Stimulated activated CD4-positive, alpha-beta T cell treated with anti-CD3 and anti-CD28 coated beads, Interleukin-15, amount 100 ng/mL, for 1 hour (primary cell): ENCODE measurements around the gene C10orf90.

ENCODE experiments used
- DNase-seq, 2 donors: peaks; one replicate each; pipeline ENCODE4 v3.0.0-alpha.2; 2020; ENCODE audit warnings: low read depth in 1 of 2, low spot score in 1 of 2

C10orf90 gene

DNA sequence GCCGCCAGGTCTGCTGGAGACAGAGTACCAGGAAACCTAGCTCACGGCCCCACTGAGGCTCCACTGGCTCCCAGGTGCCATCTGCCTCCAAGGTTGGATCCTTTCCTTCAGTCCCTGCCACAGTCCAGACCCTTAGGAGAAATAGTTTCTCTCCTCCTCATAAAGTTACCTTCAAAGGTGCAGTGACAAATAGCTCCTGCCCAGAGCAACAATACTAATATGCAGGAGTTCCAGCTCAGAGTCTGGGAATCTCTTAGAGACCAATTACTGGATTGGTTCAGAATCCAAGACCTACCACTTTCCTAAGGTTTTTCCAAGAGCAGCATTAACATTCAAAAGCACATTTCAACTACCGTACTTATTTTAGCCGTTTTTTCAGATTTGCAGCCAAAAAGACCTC, 241.2 kb downstream of the C10orf90 start:
- DNase-seq = no peak

DNA sequence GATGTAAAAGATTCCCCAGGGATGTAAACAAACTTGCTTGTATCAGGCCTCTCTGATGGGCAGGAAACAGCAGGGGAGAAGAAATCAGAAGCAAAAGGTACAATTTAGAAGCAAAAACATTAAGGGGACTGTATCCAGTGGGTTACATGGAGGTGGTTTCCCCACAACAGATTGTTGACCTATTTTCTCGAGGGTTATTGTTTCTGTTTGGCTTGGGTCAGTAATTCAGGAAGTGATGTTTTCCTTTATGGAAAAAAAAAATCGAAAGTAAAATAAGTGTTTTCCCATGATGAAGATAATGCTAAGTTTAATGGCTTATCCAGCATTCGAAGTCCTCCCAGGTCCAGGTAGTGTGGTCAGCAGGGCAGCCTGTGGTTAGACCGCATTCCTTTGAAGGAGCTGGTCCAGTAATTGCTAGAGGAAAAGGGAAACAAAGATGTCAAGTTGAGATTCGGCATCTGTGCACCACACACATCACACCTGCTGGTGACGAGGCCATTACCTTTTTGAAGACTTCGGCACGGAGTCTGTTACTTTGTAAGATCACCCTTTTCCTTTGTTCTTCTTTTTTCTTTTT, 244.9 kb downstream of the C10orf90 start:
- DNase-seq = no peak

DNA sequence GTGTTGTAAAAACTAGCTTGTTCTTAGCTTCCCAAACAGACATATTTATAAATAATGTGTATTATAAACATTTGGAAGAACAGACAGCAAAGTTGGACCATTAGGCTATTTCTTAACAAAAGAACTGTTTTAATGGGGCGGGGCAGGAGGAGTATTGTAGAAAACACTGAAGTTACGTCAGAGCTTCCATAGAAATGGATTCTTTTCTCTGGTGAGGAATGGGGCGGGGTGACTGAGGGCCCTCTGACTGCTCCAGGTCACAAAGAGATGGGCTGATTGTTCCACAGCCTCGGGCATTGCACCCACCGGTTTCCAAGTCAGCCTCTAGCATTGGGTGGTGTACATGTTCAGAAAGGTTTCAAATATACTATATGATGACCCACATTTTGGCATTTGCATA, 245.5 kb downstream of the C10orf90 start:
- DNase-seq = no peak

DNA sequence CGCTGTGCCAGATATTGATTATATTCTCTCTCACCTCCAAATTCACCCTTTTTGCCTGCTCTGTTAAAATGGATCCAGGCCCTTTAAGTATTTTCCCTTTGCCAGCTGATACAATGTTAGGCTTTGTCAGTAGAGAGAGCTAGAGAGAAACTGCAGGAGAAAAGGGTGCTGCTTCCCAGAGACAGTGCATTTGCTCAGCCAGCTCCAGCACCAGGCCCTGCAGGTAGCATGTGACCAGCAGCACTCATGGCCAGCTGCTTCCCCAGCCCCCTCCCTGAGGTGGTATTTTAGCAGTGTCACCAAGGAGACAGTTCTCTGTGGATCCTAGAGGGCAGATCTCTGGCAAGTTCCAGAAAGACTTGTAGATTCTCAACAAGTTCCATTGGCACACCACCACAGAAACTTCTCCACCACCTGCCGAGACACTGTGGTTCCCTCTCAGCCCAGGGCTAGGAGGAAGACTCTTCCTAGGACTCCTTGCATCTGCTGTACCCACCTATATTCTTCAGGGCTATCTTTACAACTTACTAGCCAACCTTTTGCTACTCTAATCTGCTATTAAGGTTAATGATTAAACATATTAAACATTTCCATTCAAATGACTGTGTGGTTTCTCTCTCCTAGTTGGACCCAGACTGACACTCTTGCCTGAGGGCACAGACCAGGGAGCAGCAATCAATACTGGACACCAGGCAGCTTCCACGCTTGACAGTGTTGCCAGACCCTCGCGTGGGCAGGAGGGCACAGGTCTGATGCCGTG, 246.6 kb downstream of the C10orf90 start:
- DNase-seq = no peak

DNA sequence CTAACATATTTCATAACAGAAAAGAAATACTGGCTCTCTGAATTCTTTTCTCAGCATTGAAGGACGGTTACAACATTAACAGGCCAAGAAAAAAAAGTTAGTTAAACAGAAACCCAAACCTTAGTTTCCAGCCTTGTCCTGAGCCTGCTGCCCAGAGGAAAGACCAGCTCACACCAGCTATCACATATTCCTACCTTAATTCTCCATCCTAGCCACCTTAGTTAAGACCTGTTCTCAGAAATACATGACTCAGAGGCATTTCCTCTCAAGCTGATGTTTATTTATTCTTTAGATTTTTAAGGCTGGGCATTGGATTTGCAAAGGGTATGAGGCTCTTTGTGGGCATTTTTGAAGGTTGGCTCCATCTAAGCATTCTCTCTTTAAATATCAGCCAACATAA, 247.9 kb downstream of the C10orf90 start:
- no peak for DNase-seq

DNA sequence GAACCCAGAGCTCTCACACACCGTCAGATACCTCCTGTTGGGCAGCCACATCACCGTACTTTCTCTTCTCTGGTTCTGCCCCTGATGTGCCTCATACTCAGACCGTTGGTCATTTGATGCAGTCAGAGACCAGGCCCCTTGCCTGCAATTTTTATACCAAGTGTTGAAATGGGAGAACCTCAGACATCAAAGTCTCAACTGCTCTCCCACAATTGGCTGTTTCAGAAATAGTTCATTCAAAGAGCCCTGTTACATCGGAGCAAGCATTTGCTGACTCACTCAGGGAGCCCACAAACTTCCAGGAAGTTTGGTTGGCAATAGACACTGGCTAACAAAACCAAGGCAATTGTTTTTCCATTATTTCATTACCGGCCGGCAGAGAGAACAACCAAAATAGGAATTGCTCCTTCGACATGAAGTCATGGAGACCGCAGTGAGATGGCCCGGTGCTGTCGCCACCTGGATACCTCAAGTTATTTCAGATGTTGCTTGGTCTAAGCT, 248.7 kb downstream of the C10orf90 start:
- no peak for DNase-seq

DNA sequence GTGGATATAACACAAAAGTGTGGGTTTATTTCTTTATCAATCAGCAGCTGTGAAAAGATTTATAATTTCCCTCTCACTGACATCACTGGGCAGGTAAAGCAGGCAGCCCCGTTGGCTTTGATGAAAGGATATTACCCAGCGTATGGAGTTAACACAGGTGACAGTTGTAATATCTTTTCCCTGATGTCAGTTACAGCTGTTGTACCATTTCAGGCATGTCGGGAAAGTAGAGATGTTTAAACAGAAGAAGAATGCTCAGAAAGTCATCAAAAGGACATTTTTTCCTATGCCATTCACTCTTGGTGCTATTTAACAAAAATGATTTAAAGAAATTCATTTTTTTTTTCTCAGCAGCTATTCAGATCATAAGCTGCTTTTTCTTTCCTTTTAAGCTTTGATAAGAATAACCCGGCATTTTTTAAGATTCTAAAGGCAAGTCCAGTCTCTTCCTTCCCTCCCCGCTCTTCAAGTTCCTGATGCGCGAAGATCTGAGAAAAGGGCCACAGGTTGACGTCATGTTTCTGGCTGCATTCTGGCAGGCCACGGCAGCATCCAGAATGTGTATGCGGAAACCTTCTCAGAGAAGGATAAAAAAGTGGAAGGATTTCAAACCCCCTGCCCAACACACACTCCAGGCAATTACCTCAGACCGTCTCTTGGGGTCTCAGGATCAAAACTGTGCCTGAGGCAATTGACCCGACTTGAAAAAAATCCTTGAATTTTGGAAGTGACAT, 249.8 kb downstream of the C10orf90 start:
- DNase-seq = no peak

DNA sequence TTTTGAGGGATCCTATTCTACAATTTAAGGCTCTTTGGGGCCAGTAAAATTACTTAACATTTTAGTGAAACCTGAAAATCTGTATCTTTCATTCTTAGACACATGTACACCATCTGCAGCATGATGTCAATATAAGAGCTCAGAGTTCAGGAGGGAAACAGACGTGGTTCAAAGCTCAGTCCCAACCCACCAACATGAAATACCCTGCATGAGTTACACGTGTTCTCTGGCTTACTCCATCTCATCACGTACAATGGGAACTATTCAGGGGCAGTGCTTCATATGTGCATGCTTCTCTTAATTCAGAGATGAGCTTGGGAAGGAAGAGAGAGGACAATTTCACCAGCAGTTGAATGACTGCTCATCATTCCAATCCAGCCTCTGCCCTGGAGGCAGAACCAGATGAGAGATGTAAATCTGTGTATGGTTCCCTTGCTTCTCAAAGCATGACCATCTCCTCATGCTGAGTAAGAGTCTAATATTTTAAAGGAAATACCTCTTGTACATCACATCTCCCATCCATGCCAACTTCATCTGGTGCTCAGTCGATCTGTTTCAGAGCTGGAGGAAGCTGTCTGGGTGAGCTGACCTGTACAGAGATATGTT, 253.2 kb downstream of the C10orf90 start:
- DNase-seq = no peak

DNA sequence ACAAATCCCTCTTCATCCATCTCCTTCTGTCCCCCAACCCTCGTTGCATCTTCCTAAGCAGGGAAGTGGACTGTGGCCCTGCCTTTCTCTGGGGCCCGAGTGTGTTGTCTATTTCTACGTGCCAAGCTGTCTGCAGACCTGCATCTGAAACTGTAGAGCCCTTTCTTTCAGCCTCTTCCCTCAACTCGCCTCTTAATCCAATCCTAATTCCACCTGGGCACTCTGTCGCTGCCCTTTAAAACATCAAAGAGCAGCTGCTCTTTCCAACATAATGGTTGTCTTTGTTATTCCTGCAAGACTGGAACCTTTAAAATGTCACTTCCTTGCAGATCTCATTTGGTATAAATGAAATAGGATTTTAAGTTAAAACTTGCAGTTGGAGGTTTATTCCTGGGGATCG, 260.7 kb downstream of the C10orf90 start:
- DNase-seq = no peak

DNA sequence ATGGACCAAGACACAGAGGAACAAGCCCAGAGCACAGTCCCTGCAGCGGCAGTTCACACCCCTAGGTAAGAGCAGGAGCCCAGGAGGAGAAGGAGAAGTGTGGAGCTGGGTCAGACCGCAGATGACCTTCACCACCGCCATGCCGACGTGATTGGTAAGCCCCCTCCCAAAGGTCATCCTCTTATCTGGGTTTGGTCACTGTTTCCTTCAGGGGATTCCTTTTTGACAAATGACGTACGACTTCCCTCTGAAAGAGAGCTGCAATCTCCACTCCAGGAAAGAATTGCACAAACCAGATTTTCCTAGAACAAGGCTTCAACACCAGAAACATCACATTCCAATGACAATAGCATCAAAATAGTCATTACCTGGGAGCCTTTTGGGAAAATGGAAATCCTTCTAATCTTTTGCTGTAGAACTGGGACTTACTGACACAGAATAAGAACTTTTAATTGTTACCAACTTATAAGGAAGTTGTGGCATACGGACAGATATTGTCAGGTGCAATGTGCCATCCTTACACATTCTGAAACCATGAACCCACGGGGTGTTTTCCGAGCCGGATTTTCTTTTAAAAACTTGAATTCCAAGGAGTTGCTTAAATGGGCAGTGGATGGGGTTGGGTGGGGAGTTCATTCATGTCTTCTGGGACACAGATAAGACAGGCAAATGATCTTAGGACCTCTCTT, 261.4 kb downstream of the C10orf90 start:
- DNase-seq = no peak

DNA sequence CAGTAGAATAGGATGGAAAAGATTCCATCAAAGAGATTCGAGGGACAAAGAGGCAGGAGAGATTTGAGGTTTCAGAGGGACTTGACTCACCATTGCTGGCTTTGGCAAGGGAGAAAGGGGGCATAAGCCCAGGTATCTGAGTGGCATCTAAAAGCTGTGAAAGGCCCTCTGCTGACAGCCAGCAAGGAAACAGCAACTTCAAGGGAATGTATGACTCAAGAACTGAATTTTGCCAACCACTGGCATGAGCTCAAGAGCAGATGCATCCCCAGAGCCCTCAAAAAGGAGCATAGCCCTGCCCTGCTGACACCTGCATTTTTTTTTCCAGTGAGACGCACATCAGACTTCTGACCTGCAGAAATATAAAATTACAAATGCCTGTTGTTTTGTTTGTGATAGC, 262.7 kb downstream of the C10orf90 start:
- no peak for DNase-seq

DNA sequence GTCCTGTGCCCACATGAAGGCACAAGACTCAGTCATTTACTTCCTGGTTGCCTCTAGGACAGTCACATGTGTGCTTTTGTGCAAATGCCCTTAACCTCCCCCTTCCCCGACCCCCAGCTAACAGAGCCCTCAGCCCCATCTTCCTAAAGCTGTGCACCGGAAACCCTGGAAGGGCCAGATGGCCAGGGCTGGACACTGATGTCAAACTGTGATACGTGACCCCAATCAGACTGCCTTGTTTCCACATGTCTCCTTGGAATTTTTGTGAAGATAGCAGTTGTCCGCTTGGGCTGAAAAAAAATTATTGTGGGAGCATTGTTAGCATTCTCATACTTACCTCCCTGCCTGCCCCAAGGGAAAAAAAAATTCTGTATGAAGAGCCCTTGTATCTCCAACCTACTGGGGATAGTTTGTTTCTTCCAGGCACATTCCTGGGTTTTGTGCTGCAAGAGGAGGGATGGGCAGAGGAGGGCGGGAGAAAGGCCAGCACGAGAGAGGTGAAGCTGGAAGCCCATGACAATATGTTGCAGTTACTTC, 265.2 kb downstream of the C10orf90 start:
- no peak for DNase-seq

DNA sequence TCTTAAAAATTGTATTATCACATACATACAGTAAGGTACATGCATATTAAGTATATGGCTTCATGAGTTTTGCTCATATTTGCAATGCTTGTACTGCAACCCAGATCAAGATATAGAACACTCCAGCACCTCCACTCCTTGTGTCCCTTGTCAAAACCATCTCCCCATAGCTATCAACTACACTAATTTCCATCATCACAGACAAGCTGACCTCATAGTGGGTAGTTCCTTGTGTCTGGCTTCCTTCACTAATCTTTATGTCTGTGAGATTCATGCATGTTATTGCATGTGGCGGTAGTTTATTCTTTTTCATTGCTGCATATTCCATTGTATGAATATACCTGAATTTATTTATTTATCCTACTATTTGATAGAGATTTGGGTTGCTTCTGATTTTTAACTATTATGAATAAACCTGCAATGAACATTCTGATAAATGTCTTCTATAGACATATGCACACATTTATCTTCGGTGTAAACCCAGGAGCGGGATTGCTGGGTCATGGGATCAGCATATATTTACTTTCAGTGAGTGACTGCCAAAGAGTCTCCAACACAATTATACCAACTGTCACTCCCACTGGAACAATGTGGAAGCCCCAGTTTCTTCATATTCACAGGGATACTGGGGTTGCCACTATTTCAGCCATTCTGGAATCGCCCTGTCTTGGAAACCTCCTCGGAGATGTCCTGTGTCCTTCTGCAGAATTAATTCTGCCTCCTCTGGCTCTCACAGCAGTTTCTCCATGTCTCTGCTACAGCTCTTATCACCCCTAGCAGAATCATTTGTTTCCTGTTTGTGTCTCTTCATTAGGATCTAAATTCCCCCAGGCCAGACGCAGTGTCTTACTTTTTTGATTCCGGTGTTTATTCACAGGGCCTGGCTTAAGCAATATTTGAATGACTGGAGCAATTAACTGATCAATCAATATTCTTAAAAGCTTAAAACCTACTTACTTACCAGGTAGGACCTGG, 267.5 kb downstream of the C10orf90 start:
- no peak for DNase-seq

DNA sequence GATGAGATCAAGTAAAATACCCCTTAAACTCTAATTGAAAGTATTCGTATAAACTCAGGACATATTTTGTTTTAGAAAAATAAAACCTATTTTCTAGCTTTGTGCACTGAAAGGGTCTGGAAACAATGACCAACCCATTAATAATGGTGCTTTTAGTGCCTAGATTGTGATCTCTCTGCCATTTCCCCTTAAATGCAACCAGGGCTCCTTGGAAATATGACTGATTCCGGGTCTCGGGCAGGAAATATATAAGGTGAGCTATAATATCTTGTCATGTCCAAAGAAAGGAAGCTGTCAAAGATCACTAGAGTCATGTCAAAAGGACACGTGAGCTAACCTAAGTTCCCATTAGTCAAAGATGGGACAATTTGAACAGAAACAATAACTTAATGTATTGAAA, 269.9 kb downstream of the C10orf90 start:
- no peak for DNase-seq

DNA sequence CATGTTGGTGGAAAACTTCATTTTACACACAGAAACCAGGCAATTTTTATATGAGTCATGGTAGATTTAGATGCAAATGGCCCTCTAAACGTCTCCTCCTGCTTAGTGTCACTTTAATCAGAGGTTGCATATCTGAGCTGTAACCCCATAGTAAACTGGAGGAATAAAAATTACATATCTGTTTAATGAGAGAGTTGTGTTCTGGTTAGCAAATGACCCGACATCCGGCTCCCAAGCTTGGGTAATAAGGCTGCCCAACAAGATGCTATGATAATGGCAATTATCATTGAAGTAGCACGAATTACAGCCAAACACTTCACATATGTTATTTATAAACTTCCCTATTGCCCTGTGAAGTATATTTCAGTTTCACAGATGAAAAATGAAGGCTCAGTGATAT, 271.6 kb downstream of the C10orf90 start:
- no peak for DNase-seq

DNA sequence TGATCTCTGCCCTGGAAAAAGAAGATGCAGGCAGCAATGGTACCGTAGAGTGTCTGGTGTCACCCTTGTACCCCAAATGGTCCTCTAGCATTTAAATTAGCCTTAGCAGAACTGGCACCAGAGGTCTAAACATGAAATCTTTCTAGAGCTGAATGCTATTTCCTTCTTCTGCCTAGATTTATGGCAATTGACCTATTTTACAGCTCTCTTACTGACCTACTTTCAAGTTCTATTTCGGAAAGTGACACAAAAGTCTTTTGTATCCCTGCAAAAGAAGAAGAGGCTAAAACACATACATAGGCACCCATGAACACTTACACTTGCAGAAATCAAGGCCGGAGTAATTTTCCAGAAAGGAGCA, 272.1 kb downstream of the C10orf90 start:
- no peak for DNase-seq

DNA sequence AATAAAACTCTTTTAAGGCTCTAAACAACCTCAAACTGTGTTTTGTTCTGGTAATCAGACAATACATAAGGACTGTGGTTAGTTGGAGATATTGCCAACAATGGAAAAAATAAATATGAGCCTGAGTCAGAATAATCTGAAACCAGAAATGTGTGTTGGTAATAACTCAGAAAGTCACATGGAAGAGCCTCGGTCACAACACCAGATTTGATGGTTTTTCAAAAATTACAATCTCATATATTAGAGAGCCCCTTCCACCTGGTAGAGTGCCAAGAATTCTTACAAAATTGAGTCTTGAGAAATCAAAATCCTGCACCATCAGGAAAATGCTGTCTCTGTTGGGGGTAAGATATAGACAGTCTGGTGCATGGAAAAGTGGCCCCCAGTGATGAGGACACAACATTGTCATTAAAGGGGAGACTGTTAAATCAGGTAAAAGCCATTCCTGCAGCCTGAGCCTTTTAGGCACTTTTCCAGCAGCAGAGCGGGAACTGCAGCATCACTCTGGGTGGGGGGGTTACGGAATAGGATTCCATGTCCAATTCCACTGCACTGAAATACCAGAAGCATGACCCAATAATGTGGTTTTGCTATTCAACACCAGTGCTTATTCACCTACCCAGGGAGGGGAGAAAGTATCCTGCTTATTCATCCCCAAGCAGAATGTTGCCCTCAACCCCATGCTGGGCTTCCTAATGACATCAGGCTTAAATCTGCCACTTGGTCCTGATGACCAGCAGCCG, 272.7 kb downstream of the C10orf90 start:
- DNase-seq = no peak

DNA sequence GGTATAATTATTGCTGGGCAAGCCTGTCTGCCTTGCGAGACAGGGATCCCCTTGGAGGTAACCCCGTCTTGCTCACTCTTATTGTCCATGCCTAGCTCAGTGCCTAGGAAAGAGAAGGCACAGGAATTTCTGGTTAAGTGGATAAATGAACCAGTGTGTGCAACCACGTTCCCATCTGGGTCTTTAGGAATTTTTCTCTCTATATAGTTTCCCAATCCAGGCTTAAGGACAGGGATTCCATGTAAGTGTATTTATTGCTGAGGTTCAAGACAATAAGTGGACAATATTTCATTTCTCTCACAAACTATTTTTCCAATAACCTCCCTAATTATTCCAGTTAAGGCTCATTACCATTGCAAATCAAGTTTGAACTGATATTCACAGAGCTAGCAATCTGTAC, 273.3 kb downstream of the C10orf90 start:
- DNase-seq = no peak

DNA sequence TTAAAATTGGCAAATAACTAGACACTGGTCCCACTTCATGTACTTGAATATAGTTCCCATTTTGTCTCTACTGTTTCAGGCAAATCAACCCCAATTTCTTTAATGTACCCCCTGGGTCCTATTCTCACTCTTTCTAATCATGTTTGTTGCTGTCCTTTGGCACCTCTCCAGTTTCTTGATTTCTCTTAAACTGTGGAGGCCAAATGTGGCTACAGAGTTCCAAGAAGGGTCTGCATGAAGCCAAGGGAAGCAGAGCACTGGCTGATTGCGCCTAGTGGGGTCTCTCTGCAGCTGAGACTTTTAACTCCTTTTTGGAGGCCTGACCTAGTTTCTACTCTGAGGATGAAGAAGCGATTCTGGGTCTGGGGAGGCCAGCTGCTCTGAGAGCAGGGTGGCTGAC, 275.5 kb downstream of the C10orf90 start:
- no peak for DNase-seq
